Measurements from ENCODE around the gene NCKIPSD. TPM values are rescaled to one million over a fixed set of nuclear protein-coding genes. Genes with fewer than 3 reads are reported as not detected.

Gene NCKIPSD
- total and polyA plus RNA-seq, 2 donors (not counting 3 experiments of a cell fraction or from before 2014, with no cell fraction given) = 12.8 to 19.1 TPM

DNA sequence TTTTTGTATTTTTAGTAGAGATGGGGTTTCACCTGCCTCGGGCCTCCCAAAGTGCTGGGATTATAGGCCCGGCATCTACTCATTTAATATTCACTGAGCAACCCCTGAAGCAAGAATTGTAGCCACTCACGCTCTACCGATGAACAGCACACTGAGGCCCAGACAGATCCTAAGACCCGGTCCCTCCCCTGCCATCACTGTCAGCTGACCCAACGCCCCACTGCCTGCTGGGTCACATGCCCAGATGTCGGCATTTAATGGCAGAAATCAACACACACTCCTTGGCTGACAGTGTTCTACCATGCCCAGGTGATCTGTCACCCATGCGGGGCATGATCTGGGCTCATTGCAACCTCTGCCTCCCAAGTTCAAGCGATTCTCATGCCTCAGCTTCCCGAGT is 60.9 kb downstream of the NCKIPSD start:
- intact Hi-C loops (cut with micrococcal nuclease) (no loop called here), dilution Hi-C loops (cut with MboI; ENCODE audit: extremely low pct_ligation_motif_present, low sequenced_read_pairs) (no loop called here)
- no peak overlapping the region for H3K27ac ChIP-seq (ENCODE audit: insufficient read depth, low read depth, low read length)
- H3K9me3 ChIP-seq (replicated peaks; ENCODE audit: control insufficient read depth, insufficient read depth, low read length) = no peaks in the 10 kb centered on the region
- TF ChIP-seq EZH2 (IDR thresholded peaks at IDR 0.05; ENCODE audit: borderline replicate concordance, low read depth, low read length, severe bottlenecking) (no peak), POLR2A (IDR thresholded peaks at IDR 0.05; ENCODE audit: low read depth, low read length) (no peak), MYC (IDR thresholded peaks at IDR 0.05; ENCODE audit: low read depth, low read length) (no peak), FOS (IDR thresholded peaks at IDR 0.05; ENCODE audit: borderline replicate concordance, insufficient read depth, low read length) (no peak), JUN (IDR thresholded peaks at IDR 0.05; ENCODE audit: borderline replicate concordance, insufficient read depth, insufficient read length, low read depth) (no peak), GATA2 (IDR thresholded peaks at IDR 0.05; ENCODE audit: insufficient read depth, insufficient read length, low read depth, low read length) (no peak), POLR2AphosphoS5 (IDR thresholded peaks at IDR 0.05; ENCODE audit: insufficient read depth, low read depth, low read length) (no peak)
- TF ChIP-seq, protein P1, sequence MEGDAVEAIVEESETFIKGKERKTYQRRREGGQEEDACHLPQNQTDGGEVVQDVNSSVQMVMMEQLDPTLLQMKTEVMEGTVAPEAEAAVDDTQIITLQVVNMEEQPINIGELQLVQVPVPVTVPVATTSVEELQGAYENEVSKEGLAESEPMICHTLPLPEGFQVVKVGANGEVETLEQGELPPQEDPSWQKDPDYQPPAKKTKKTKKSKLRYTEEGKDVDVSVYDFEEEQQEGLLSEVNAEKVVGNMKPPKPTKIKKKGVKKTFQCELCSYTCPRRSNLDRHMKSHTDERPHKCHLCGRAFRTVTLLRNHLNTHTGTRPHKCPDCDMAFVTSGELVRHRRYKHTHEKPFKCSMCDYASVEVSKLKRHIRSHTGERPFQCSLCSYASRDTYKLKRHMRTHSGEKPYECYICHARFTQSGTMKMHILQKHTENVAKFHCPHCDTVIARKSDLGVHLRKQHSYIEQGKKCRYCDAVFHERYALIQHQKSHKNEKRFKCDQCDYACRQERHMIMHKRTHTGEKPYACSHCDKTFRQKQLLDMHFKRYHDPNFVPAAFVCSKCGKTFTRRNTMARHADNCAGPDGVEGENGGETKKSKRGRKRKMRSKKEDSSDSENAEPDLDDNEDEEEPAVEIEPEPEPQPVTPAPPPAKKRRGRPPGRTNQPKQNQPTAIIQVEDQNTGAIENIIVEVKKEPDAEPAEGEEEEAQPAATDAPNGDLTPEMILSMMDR (IDR thresholded peaks at IDR 0.05; ENCODE audit: extremely low read depth in 1 of 2, insufficient read depth in 1 of 2, low read depth in 1 of 2, low read length in 2 of 2) = no peak
- TF ChIP-seq, protein P2, sequence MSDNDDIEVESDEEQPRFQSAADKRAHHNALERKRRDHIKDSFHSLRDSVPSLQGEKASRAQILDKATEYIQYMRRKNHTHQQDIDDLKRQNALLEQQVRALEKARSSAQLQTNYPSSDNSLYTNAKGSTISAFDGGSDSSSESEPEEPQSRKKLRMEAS (IDR thresholded peaks at IDR 0.05; ENCODE audit: insufficient read depth, insufficient read length) = no peak
- no peak overlapping the region for H3K4me2 ChIP-seq (ENCODE audit: insufficient read depth, low read length)
- FAIRE-seq (no peak), DNase-seq (ENCODE audit: low read depth, low spot score) (no peak)
- H3K9me1 ChIP-seq (replicated peaks; ENCODE audit: control insufficient read depth, extremely low read depth, insufficient read depth, low read length) = no peaks in the 10 kb centered on the region
- CTCF ChIA-PET = interaction anchor here (1.3 to 4.0 kb wide), 3 partner anchors 10 to 16 kb away, joined by 4 to 18 read pairs (median 6); partner anchors contain the start of genes SLC26A6 and UQCRC1
- POLR2A ChIA-PET = no interaction called here
- no peak overlapping the region for H3K9ac ChIP-seq (replicated peaks; ENCODE audit: extremely low read depth, insufficient read depth, low read length)
- no peaks in the 10 kb centered on the region for H4K20me1 ChIP-seq (replicated peaks; ENCODE audit: control insufficient read depth, extremely low read depth, insufficient read depth, low read length)
- BruUV-seq (replicated peaks) = no TSS peak
- H3K4me1 ChIP-seq (ENCODE audit: control insufficient read depth, extremely low read depth, insufficient read depth, low read length) = no peaks in the 10 kb centered on the region
- H3K36me3 ChIP-seq (ENCODE audit: control insufficient read depth in 2 of 2, extremely low read depth in 1 of 2, insufficient read depth in 2 of 2, low read length in 2 of 2) = peaks cover 0 to 22% of the 10 kb centered on the region in 2 experiments
- H3K79me2 ChIP-seq (ENCODE audit: control insufficient read depth, insufficient read depth, low read length) = no peaks in the 10 kb centered on the region
- no peak overlapping the region for H2AFZ ChIP-seq (ENCODE audit: low read depth, low read length)
- H3K4me3 ChIP-seq (replicated peaks in 1 of 3; ENCODE audit: insufficient read depth in 1 of 3, low read depth in 1 of 3, low read length in 3 of 3) = no peak overlapping the region
- no peaks in the 10 kb centered on the region for H3K27me3 ChIP-seq (ENCODE audit: control insufficient read depth in 2 of 2, insufficient read depth in 2 of 2, low read length in 2 of 2)

All from endothelial cell of umbilical vein (primary cell).